ENCODE data around the gene GALNT17.

Gene GALNT17

GRCh38 chr7:71750290-71750689, 618.3 kb downstream of the GALNT17 start:
- no peak for DNase-seq (ENCODE audit: low read depth)

- DNase-seq (ENCODE audit: low read depth): peak; percentile 11
These were observed 620.4 kb downstream of the GALNT17 start for GRCh38 chr7:71752171-71752935.

DNA sequence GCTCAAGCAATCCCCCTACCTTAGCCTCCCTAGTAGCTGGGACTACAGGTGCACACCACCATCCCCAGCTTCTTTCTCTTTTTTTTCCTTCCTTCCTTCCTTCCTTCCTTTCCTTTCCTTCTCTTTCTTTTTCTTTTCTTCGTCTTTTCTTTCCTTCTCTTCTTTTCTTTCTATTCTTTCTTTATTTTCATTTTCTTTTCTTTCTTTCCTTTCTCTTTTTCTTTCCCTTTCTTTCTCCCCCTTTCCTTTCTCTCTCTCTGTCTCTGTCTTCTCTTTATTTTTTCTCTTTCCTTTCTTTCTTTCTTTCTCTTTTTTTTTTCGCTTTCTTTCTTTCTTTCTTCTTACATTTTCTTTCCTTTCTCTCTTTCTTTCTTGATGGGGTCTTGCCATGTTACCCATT, 621.3 kb downstream of the GALNT17 start:
- no peak for DNase-seq (ENCODE audit: low read depth)

GRCh38 chr7:71753956-71754664, 622.2 kb downstream of the GALNT17 start:
- DNase-seq (ENCODE audit: low read depth): no peak

DNA sequence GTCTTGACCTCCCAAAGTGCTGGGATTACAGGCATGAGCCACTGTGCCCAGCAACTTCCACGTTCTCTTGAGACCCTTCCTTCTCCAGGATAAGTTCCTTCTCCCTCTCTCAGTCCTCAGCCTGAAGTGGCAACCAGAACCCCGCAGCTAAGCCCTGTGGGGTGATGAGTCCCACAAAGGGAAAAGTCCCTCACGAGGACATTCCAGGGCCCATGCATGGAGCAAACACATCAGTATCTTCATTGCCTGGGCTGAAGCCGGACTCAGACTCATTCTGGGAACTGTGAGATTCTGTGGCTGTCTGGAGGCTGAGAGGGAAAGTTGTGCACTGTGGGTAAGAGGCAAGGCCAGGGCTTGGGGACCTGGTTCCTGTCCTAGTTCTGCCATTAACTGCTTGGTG, 622.9 kb downstream of the GALNT17 start:
- no peak for DNase-seq (ENCODE audit: low read depth)

DNA sequence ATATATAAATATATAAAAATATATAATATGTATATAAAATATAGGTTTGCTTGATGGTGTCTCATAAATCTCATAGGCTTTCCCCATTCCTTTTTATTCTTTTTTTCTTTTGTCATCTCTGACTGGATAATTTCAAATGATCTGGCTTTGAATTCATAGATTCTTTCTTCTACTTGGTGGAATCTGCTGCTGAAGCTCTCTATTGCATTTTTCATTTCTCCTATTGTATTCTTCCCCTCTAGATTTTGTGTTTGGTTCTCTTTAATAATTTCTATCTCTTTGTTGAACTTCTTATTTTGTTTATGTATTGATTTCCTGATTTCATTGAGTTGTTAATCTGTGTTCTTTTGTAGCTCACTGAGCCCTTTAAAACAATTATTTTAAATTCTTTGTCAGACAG, 629.4 kb downstream of the GALNT17 start:
- no peak for DNase-seq (ENCODE audit: low read depth)

All from stimulated activated CD8-positive, alpha-beta memory T cell treated with anti-CD3 and anti-CD28 coated beads, Interleukin-7, amount 100 ng/mL, for 24 hours (primary cell).